GM10266 (cell line): ENCODE measurements around the gene FHOD3.

ENCODE experiments used
- DNase-seq: peaks from one replicate; pipeline ENCODE4 v3.0.0; 2012; ENCODE audit errors: extremely low spot score
- CTCF ChIP-seq: IDR thresholded peaks from 2 replicates; pipeline ENCODE4 v1.5.1; 2012; ENCODE audit warnings: mild to moderate bottlenecking, low read depth; ENCODE audit not compliant: control insufficient read depth, insufficient read depth; ENCODE audit errors: missing control alignments

The FHOD3 gene

GRCh38 chr18:36321658-36322407 is 24.3 kb downstream of the FHOD3 start:
- no peak for DNase-seq
- no peak for TF ChIP-seq CTCF

- no peak for TF ChIP-seq CTCF
- DNase-seq, result no peak
Observed at GRCh38 chr18:36322408-36322728, 24.9 kb downstream of the FHOD3 start.

- TF ChIP-seq CTCF, result no peak
- no peak for DNase-seq
Observed at GRCh38 chr18:36322734-36323133, 25.2 kb downstream of the FHOD3 start.

GRCh38 chr18:36323421-36323820 is 25.9 kb downstream of the FHOD3 start:
- no peak for DNase-seq
- no peak for TF ChIP-seq CTCF

- TF ChIP-seq CTCF, result no peak
- no peak for DNase-seq
Observed at GRCh38 chr18:36325846-36326245, 28.3 kb downstream of the FHOD3 start.

GRCh38 chr18:36326771-36327170 is 29.3 kb downstream of the FHOD3 start:
- DNase-seq, result no peak
- TF ChIP-seq CTCF, result no peak

GRCh38 chr18:36327352-36328316 is 30.1 kb downstream of the FHOD3 start:
- TF ChIP-seq CTCF, result no peak
- no peak for DNase-seq
